OCI-LY7 (cell line): ENCODE results near the gene H6PD. TPM values are rescaled to one million over a fixed set of nuclear protein-coding genes. Genes with fewer than 3 reads are reported as not detected.
"Not testable (repeated sequence)": the region's sequence is repeated elsewhere in the genome, so short reads cannot be mapped to it uniquely, and the experiment has no call there.

Source experiments
- BruUV-seq: library from RNA; stranded (reverse); fragments of 400-500 nt; replicated peaks from 2 replicates; lab custom pipeline; 2021; lab: Mats Ljungman, UMichigan
- CTCF ChIA-PET: fragments of 300-600 bp; sonication (Branson Sonifier 250); formaldehyde crosslinking; loops from one replicate; lab custom pipeline; 2022; ENCODE audit warnings: antibody characterized with exemption; ENCODE audit not compliant: unreplicated experiment; lab: Charles Lee
- POLR2A ChIA-PET: fragments of 300-600 bp; sonication (Branson Sonifier 250); formaldehyde crosslinking; loops from one replicate; lab custom pipeline; 2022; ENCODE audit warnings: antibody characterized with exemption; lab: Charles Lee
- DNase-seq: peaks from one replicate; pipeline ENCODE4 v3.0.0-alpha.2; 2015; ENCODE audit warnings: low spot score
- H2AFZ ChIP-seq: fragments of 200-600 bp; sonication (generic), shearing (Covaris generic); 2 replicates; pipeline ENCODE4 v1.6.1; 2014; ENCODE audit warnings: mild to moderate bottlenecking, antibody characterized with exemption, low read length, moderate library complexity
- H3K27ac ChIP-seq: fragments of 200-600 bp; sonication (generic); 2 replicates; pipeline ENCODE4 v1.5.1; 2014; ENCODE audit warnings: mixed run types, low read depth, mild to moderate bottlenecking, moderate library complexity, low read length, inconsistent platforms; ENCODE audit not compliant: poor library complexity, severe bottlenecking
- H3K36me3 ChIP-seq: fragments of 200-600 bp; sonication (generic); 2 replicates; pipeline ENCODE4 v1.6.1; 2014; ENCODE audit warnings: mild to moderate bottlenecking, antibody characterized with exemption, low read length, moderate library complexity, mixed read lengths; ENCODE audit not compliant: insufficient read depth
- H3K4me1 ChIP-seq: fragments of 200-600 bp; sonication (generic); 2 replicates; pipeline ENCODE4 v1.5.1; 2014; ENCODE audit warnings: mild to moderate bottlenecking, low read length; ENCODE audit not compliant: insufficient read depth, poor library complexity, severe bottlenecking
- H3K4me2 ChIP-seq: fragments of 200-600 bp; sonication (generic); 2 replicates; pipeline ENCODE4 v1.6.1; 2014; ENCODE audit warnings: mild to moderate bottlenecking, low read length
- H3K4me3 ChIP-seq: fragments of 200-600 bp; sonication (generic); 2 replicates; pipeline ENCODE4 v1.5.1; 2014; ENCODE audit warnings: mild to moderate bottlenecking, low read depth, low read length; ENCODE audit not compliant: poor library complexity, severe bottlenecking
- H3K79me2 ChIP-seq: fragments of 200-600 bp; sonication (generic); 2 replicates; pipeline ENCODE4 v1.6.1; 2016; ENCODE audit warnings: low read depth, mild to moderate bottlenecking, low read length, moderate library complexity, mixed read lengths; ENCODE audit not compliant: insufficient read depth
- H3K9me2 ChIP-seq: fragments of 200-600 bp; sonication (generic); 2 replicates; pipeline ENCODE4 v1.6.1; 2016; ENCODE audit warnings: mild to moderate bottlenecking, low read length, mixed read lengths; ENCODE audit not compliant: insufficient read depth
- H3K9me3 ChIP-seq: fragments of 200-600 bp; sonication (generic); 2 replicates; pipeline ENCODE4 v1.6.1; 2014; ENCODE audit warnings: mild to moderate bottlenecking, mixed run types, low read length, mixed read lengths
- H4K20me1 ChIP-seq: fragments of 200-600 bp; sonication (generic); 2 replicates; pipeline ENCODE4 v1.6.1; 2014; ENCODE audit warnings: mild to moderate bottlenecking, antibody characterized with exemption, low read length, moderate library complexity, mixed read lengths; ENCODE audit not compliant: insufficient read depth
- CTCF ChIP-seq: fragments of 200-600 bp; sonication (generic); conservative IDR thresholded peaks from 2 replicates; pipeline ENCODE4 v1.5.1; 2014; ENCODE audit warnings: mild to moderate bottlenecking, antibody characterized with exemption, low read length, moderate library complexity, mixed read lengths
- EZH2phosphoT487 ChIP-seq: fragments of 200-600 bp; sonication (generic); IDR thresholded peaks from 2 replicates; pipeline ENCODE4 v1.6.1; 2018; ENCODE audit warnings: low read depth, borderline replicate concordance, mild to moderate bottlenecking, mixed run types, antibody characterized with exemption, low read length, moderate library complexity, mixed read lengths
- intact Hi-C: fragments of 100-400 bp; cut with micrococcal nuclease; formaldehyde crosslinking; loops from one replicate; pipeline ENCODE4 v1.10.0; 2022; ENCODE audit not compliant: unreplicated experiment
- total RNA-seq, 2 experiments: library from RNA; depleted of rRNA in 1 of 2; stranded (reverse); fragments of >200 nt in 1 of 2; shearing (Covaris generic) in 1 of 2; gene quantifications; 2 replicates each; pipeline ENCODE4 v1.2.3, GENCODE V29; 2014 to 2022

Gene H6PD
- total RNA-seq, 2 experiments from 2014 or later, result 8.5 to 22.1 TPM

- Histone ChIP-seq H2AFZ (no peak overlapping the region), H3K4me3 (no peak overlapping the region), H3K4me2 (no peak overlapping the region), H3K4me1 (peaks cover 31% of the 10 kb centered on the region), H3K27ac (no peak overlapping the region), H3K36me3 (no peaks in the 10 kb centered on the region), H3K9me2 (no peaks in the 10 kb centered on the region), H3K79me2 (peaks cover 26% of the 10 kb centered on the region; the same call in 1 of the 2 replicates), H4K20me1 (peaks cover 17% of the 10 kb centered on the region; the same call in 1 of the 2 replicates), H3K9me3 (no peaks in the 10 kb centered on the region)
- ChIA-PET POLR2A (no interaction called here), CTCF (no interaction called here)
- no TSS peak for BruUV-seq
- intact Hi-C loops, result no loop called here
- no peak for DNase-seq
- TF ChIP-seq EZH2phosphoT487, result no peak
- TF ChIP-seq CTCF, result no peak
These were observed 63.3 kb downstream of the H6PD start for GRCh38 chr1:9297831-9298230.

GRCh38 chr1:9298282-9298681 lies 63.7 kb downstream of the H6PD start:
- BruUV-seq, result no TSS peak
- DNase-seq, result no peak
- H3K9me3 ChIP-seq, result no peaks in the 10 kb centered on the region
- H3K4me2 ChIP-seq, result no peak overlapping the region
- CTCF ChIA-PET, result no interaction called here
- H3K79me2 ChIP-seq, result peaks cover 26% of the 10 kb centered on the region; the same call in 1 of the 2 replicates
- H3K27ac ChIP-seq, result no peak overlapping the region
- no peaks in the 10 kb centered on the region for H3K36me3 ChIP-seq
- POLR2A ChIA-PET, result no interaction called here
- H4K20me1 ChIP-seq, result peaks cover 17% of the 10 kb centered on the region; the same call in 1 of the 2 replicates
- H3K9me2 ChIP-seq, result no peaks in the 10 kb centered on the region
- no peak overlapping the region for H2AFZ ChIP-seq
- H3K4me1 ChIP-seq, result peaks cover 36% of the 10 kb centered on the region
- intact Hi-C loops, result no loop called here
- TF ChIP-seq EZH2phosphoT487 (no peak), CTCF (no peak)
- H3K4me3 ChIP-seq, result no peak overlapping the region

GRCh38 chr1:9299571-9300541 lies 65.3 kb downstream of the H6PD start:
- peaks cover 32% of the 10 kb centered on the region for H3K4me1 ChIP-seq
- H3K4me2 ChIP-seq, intact Hi-C loops, CTCF ChIA-PET, H3K9me2 ChIP-seq, H3K36me3 ChIP-seq, H3K9me3 ChIP-seq, POLR2A ChIA-PET, H3K27ac ChIP-seq, H2AFZ ChIP-seq, H4K20me1 ChIP-seq, DNase-seq, BruUV-seq, H3K4me3 ChIP-seq: not testable (repeated sequence)
- peaks cover 13% of the 10 kb centered on the region; the same call in 1 of the 2 replicates for H3K79me2 ChIP-seq
